MCF 10A (cell line): Measurements from ENCODE around the gene ZNF74. TPM values are rescaled to one million over a fixed set of nuclear protein-coding genes. Genes with fewer than 3 reads are reported as not detected.

Source experiments
- BruUV-seq: library from RNA; stranded (reverse); fragments of 400-500 nt; replicated peaks from 2 replicates; lab custom pipeline; 2021; lab: Mats Ljungman, UMichigan
- CTCF ChIA-PET: fragments of 300-600 bp; sonication (Branson Sonifier 250); formaldehyde crosslinking; extraction: SDS; loops from one replicate; lab custom pipeline; 2021; ENCODE audit warnings: antibody characterized with exemption, inconsistent platforms; lab: Yijun Ruan, JAX
- POLR2A ChIA-PET: fragments of 300-600, 350-650 bp; sonication (Branson Sonifier 250); formaldehyde crosslinking; extraction: SDS; loops from one replicate; lab custom pipeline; 2020; ENCODE audit warnings: antibody characterized with exemption, inconsistent platforms; lab: Yijun Ruan, JAX
- DNase-seq: peaks from one replicate; pipeline ENCODE4 v3.0.0-alpha.2; 2018; ENCODE audit not compliant: unreplicated experiment
- H3K27ac Mint-ChIP-seq: one replicate; pipeline ENCODE4 v1.8.0; 2022; ENCODE audit warnings: mild to moderate bottlenecking, low read depth, mixed read lengths; ENCODE audit not compliant: unreplicated experiment
- H3K27me3 Mint-ChIP-seq: one replicate; pipeline ENCODE4 v1.8.0; 2022; ENCODE audit warnings: mixed read lengths; ENCODE audit not compliant: insufficient read depth, unreplicated experiment
- H3K36me3 Mint-ChIP-seq: one replicate; pipeline ENCODE4 v1.8.0; 2022; ENCODE audit warnings: mild to moderate bottlenecking, moderate library complexity, mixed read lengths; ENCODE audit not compliant: insufficient read depth, unreplicated experiment
- H3K4me1 Mint-ChIP-seq: one replicate; pipeline ENCODE4 v1.8.0; 2022; ENCODE audit warnings: mixed read lengths; ENCODE audit not compliant: insufficient read depth, unreplicated experiment
- H3K4me3 Mint-ChIP-seq: one replicate; pipeline ENCODE4 v1.8.0; 2022; ENCODE audit warnings: mild to moderate bottlenecking, moderate library complexity, mixed read lengths; ENCODE audit not compliant: unreplicated experiment
- H3K9me3 Mint-ChIP-seq: one replicate; pipeline ENCODE4 v1.8.0; 2022; ENCODE audit warnings: mixed read lengths; ENCODE audit not compliant: unreplicated experiment
- CTCF ChIP-seq: fragments of 200-600 bp; IDR thresholded peaks from one replicate; pipeline ENCODE4 v1.8.0; 2022; ENCODE audit warnings: antibody characterized with exemption, mild to moderate bottlenecking; ENCODE audit not compliant: unreplicated experiment
- intact Hi-C: fragments of 100-400 bp; cut with micrococcal nuclease; formaldehyde crosslinking; loops from 2 replicates; pipeline ENCODE4 v1.14.1; 2022
- total RNA-seq: library from RNA; stranded (reverse); gene quantifications from 2 replicates; pipeline ENCODE4 v1.2.3, GENCODE V29; 2022

The ZNF74 gene
- total RNA-seq, 1 experiment from 2014 or later, result 10.4 TPM

DNA sequence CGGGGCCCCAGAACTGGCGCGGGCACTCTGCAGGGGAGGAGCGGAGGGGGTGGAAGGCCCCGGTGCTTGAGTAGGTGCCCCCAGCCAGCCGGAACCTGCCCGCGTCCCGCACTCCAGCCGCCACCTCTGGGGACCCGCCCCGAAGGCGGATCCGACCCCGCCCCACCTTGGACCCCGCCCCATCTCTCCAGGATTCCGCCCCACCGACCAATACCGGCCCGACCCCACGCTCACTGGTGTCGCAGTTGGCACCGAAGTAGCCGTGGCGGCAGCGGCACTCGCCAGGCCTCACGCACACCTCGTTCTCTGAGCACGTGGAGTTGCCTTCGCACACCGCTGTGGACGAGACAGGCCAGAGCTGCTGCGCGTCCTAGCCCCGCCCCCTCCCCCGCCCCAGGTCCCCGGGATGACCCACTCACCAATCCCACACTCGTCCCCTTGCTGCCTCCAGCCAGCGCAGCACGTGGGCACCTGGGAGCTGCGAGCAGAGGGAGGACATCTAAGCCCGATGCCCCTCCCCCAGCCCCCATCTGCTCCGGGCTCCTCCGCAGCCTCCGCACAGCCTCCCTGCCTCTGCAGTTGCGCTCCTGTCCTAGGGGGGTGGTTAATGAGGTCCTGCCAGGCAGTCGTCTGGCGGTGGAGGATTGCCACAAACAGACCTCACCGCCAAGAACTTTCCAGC, 37.7 kb downstream of the ZNF74 start:
- CTCF ChIA-PET, result no interaction called here
- POLR2A ChIA-PET, result no interaction called here
- Mint-ChIP-seq H3K4me3 (no peak overlapping the region), H3K9me3 (no peaks in the 10 kb centered on the region), H3K36me3 (no peaks in the 10 kb centered on the region), H3K27me3 (peaks cover 2% of the 10 kb centered on the region), H3K27ac (no peak overlapping the region), H3K4me1 (no peaks in the 10 kb centered on the region)
- DNase-seq, result no peak
- no peak for TF ChIP-seq CTCF
- BruUV-seq, result no TSS peak
- intact Hi-C loops, result no loop called here

DNA sequence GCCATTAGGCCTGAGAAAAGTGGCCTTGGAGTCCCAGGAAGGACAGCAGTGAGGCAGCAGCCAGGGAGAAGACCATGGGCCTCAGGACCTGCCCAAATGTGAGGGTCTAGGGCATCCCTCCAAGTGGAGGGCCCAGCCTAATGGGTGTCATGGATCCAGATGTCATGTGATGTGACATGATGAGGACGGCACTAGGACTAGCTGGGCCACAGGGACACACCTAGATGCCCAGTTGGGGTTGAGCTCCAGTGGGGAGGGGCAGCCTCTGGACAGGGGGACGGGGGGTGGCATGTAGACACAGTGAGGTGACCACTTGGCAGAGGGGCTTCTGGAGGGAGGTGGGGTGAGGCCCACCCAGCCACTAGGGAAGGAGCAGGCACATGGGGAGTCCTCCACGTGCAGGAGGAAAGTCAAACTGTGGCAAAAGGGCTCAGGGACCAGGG, 38.3 kb downstream of the ZNF74 start:
- H3K27ac Mint-ChIP-seq, result no peak overlapping the region
- intact Hi-C loops, result no loop called here

GRCh38 chr22:20433191-20433590, 39.2 kb downstream of the ZNF74 start:
- POLR2A ChIA-PET, result no interaction called here
- no peak overlapping the region for H3K4me3 Mint-ChIP-seq
- H3K27me3 Mint-ChIP-seq, result peaks cover 11% of the 10 kb centered on the region
- BruUV-seq, result no TSS peak
- no peak overlapping the region for H3K27ac Mint-ChIP-seq
- no peak for TF ChIP-seq CTCF
- no peaks in the 10 kb centered on the region for H3K36me3 Mint-ChIP-seq
- no peak for DNase-seq
- H3K4me1 Mint-ChIP-seq, result no peaks in the 10 kb centered on the region
- H3K9me3 Mint-ChIP-seq, result no peaks in the 10 kb centered on the region
- CTCF ChIA-PET, result no interaction called here
- intact Hi-C loops, result no loop called here

More for the DNA sequence above, 38.3 kb downstream of the ZNF74 start:
- ChIA-PET CTCF (no interaction called here), POLR2A (no interaction called here)
- no peaks in the 10 kb centered on the region for H3K4me1 Mint-ChIP-seq
- DNase-seq, result no peak
- H3K4me3 Mint-ChIP-seq, result no peak overlapping the region
- BruUV-seq, result no TSS peak
- peaks cover 8% of the 10 kb centered on the region for H3K27me3 Mint-ChIP-seq
- no peaks in the 10 kb centered on the region for H3K36me3 Mint-ChIP-seq
- no peak for TF ChIP-seq CTCF
- H3K9me3 Mint-ChIP-seq, result no peaks in the 10 kb centered on the region

DNA sequence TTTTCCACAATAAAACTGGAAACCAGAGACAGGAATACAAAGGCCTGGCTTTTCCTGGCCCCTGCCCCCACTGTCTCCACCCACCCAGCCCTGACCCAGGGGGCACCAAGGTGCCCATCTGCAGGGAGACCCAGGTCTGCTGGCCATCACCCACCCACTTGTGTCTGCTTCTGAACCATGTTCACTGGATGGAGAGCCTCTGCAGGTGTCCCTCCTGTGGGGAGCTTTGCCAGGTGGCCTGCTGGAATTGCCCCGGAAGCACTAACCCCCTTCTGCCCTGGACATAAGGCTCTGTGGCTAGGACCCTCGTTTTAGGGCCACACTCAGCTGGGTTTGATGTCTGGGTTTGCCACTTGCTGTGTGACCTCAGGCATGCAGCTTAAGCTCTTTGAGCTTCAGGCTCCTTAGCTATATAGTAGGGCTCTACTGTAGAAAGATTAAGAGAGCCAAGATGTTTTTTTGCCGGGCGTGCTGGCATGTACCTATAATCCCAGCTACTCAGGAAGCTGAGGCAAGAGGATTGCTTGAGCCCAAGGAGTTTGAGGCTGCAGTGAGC, 39.8 kb downstream of the ZNF74 start:
- ChIA-PET CTCF (interaction anchor here (1.3 kb wide), 1 partner anchor 15 kb away, joined by 9 read pairs; no protein-coding TSS in a partner anchor), POLR2A (no interaction called here)
- no peak overlapping the region for H3K27ac Mint-ChIP-seq
- BruUV-seq, result no TSS peak
- no peaks in the 10 kb centered on the region for H3K4me1 Mint-ChIP-seq
- intact Hi-C loops, result no loop called here
- DNase-seq, result no peak
- H3K36me3 Mint-ChIP-seq, result no peaks in the 10 kb centered on the region
- peaks cover 11% of the 10 kb centered on the region for H3K27me3 Mint-ChIP-seq
- no peak for TF ChIP-seq CTCF
- no peak overlapping the region for H3K4me3 Mint-ChIP-seq
- H3K9me3 Mint-ChIP-seq, result no peaks in the 10 kb centered on the region
